ENCODE measurements around the gene HOXD4.

Gene HOXD4

GRCh38 chr2:176193048-176193447 lies 41.7 kb downstream of the HOXD4 start:
- DNase-seq = no peak

GRCh38 chr2:176199902-176200301 lies 48.6 kb downstream of the HOXD4 start:
- DNase-seq = no peak

- DNase-seq = no peak
Measured at GRCh38 chr2:176200971-176201370, 49.6 kb downstream of the HOXD4 start.

GRCh38 chr2:176202491-176202890 lies 51.1 kb downstream of the HOXD4 start:
- DNase-seq = no peak

Measured in GOT3 (cell line).